22Rv1 (cell line): Measurements from ENCODE around the gene SCN3A.

Source experiments
- CTCF ChIP-seq: fragments of 450-650 bp; IDR thresholded peaks from 2 replicates; pipeline ENCODE4 v1.5.1; 2017; ENCODE audit warnings: mild to moderate bottlenecking
- ZFX ChIP-seq: fragments of 450-650 bp; IDR thresholded peaks from 2 replicates; pipeline ENCODE4 v1.6.1; 2017; ENCODE audit warnings: antibody characterized with exemption, borderline replicate concordance

GRCh38 chr2:165245081-165245793 lies 41.4 kb upstream of the SCN3A start:
- TF ChIP-seq CTCF (no peak), ZFX (no peak)
